ENCODE data around the gene EMILIN2. TPM values are rescaled to one million over a fixed set of nuclear protein-coding genes. Genes with fewer than 3 reads are reported as not detected.

EMILIN2 gene
- polyA plus RNA-seq, 1 experiment = 7.6 TPM

DNA sequence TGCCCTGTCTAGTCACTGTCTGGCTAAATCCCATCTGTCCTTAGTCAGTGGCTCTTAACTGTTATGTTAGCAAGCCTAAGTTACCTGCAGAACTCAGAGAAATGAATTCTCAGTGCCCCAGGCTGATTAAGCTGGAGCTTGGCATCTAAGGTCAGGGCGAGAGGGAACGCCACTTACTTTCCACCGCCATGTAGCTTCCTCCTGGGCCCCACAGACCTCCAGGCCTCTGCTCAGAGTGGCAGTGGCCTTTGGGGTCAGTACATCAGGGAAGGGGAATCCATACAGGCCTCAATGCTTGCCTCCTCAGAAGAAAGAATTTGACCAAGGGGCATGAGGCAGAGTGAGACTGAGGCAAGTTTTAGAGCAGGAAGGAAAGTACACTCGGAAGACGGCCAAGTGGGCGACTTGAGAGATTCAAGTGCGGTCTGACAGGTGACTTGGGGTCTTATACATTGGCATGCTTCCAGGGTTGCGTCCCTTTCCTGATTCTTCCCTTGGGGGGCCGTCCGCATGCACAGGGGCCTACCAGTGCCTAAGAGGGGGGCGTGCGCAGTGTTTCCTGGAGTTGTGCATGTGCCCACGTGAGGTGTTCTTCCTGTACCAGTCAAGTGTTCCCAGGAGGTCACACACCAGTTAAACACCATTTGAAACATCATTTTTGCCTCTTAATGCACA lies 64.1 kb downstream of the EMILIN2 start:
- CTCF ChIA-PET = no interaction called here

DNA sequence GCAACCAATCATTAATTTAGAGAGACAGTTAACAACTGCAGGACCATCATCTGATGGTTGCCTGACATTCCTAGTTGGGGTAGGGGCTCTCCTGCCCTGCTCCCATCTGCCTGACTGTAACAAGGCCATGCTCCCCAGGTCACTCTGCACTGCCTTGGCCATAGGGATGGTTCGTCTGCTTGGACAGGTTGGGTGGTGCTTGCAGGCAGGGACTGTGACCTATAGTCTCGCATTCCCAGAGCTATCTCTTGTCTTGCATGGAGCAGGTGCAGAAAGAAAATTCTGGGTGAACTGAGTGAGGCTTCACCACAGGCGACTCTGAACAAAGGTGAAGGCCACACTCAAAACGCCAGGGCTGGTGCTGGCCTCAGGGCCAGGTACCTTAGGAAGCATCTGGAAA lies 64.7 kb downstream of the EMILIN2 start:
- H3K4me3 ChIP-seq (ENCODE audit: low read depth, low read length) = no peak overlapping the region
- DNase-seq (ENCODE audit: low read depth) = no peak
- no peaks in the 10 kb centered on the region for H3K27me3 ChIP-seq (ENCODE audit: control insufficient read depth, insufficient read depth, low read length)
- ChIA-PET CTCF (no interaction called here), POLR2A (no interaction called here)
- H3K36me3 ChIP-seq (ENCODE audit: control insufficient read depth, insufficient read depth, low read length) = peaks cover 23% of the 10 kb centered on the region
- TF ChIP-seq, protein P1, sequence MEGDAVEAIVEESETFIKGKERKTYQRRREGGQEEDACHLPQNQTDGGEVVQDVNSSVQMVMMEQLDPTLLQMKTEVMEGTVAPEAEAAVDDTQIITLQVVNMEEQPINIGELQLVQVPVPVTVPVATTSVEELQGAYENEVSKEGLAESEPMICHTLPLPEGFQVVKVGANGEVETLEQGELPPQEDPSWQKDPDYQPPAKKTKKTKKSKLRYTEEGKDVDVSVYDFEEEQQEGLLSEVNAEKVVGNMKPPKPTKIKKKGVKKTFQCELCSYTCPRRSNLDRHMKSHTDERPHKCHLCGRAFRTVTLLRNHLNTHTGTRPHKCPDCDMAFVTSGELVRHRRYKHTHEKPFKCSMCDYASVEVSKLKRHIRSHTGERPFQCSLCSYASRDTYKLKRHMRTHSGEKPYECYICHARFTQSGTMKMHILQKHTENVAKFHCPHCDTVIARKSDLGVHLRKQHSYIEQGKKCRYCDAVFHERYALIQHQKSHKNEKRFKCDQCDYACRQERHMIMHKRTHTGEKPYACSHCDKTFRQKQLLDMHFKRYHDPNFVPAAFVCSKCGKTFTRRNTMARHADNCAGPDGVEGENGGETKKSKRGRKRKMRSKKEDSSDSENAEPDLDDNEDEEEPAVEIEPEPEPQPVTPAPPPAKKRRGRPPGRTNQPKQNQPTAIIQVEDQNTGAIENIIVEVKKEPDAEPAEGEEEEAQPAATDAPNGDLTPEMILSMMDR (IDR thresholded peaks at IDR 0.05; ENCODE audit: insufficient read depth, low read depth, low read length) = no peak

More for the DNA sequence above, 64.1 kb downstream of the EMILIN2 start:
- H3K27me3 ChIP-seq (ENCODE audit: control insufficient read depth, insufficient read depth, low read length) = no peaks in the 10 kb centered on the region
- POLR2A ChIA-PET = no interaction called here
- no peak for DNase-seq (ENCODE audit: low read depth)
- H3K36me3 ChIP-seq (ENCODE audit: control insufficient read depth, insufficient read depth, low read length) = peaks cover 23% of the 10 kb centered on the region
- TF ChIP-seq, protein P1 (IDR thresholded peaks at IDR 0.05; ENCODE audit: insufficient read depth, low read depth, low read length) = no peak
- no peak overlapping the region for H3K4me3 ChIP-seq (ENCODE audit: low read depth, low read length)

DNA sequence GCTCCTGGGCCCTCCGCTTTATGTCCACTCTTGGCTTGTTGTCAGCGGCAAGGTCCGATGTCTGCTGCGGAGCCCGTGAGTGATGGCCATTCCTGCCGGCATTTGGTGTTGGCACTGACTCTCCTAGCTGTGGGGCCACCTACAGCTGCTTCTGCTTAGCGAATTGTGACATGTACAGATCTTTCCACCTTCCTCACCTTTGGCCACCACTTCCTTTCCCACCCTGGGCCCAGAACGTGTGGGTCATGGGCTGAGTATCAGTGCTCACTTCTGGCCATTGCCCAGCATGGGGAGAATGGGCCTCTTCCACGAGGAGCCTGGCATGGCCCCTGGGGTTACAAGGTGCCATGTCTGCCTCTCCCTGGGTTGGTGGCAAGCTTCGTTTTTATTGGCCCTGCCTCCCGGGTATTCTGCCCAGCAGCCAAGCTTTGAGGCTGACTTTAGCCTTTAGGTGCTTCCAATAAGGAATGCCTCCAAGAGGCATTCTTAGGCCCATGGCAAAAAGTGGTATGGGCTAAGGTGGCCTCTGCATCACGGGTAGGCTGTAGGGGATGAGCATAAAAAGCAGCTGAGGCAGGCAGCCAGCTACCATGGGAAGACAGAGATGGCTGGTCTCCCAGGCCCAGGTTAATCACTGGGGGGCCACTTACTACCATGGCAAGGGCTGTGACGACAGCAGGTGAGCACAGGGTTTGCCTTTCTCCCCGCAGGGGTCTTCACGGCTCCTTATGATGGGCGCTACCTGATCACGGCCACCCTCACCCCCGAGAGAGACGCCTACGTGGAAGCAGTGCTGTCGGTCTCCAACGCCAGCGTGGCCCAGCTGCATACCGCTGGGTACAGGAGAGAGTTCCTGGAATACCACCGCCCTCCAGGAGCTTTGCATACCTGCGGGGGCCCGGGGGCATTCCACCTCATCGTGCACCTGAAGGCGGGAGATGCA lies 65.8 kb downstream of the EMILIN2 start:
- ChIA-PET POLR2A (no interaction called here), CTCF (no interaction called here)
- DNase-seq (ENCODE audit: low read depth) = no peak
- H3K27me3 ChIP-seq (ENCODE audit: control insufficient read depth, insufficient read depth, low read length) = no peaks in the 10 kb centered on the region
- TF ChIP-seq, protein P1 (IDR thresholded peaks at IDR 0.05; ENCODE audit: insufficient read depth, low read depth, low read length) = no peak
- H3K4me3 ChIP-seq (ENCODE audit: low read depth, low read length) = no peak overlapping the region
- peaks cover 23% of the 10 kb centered on the region for H3K36me3 ChIP-seq (ENCODE audit: control insufficient read depth, insufficient read depth, low read length)

- CTCF ChIA-PET = interaction anchor here (0.8 to 2.2 kb wide), 2 partner anchors 15 to 333 kb away, joined by 3 to 5 read pairs; no protein-coding TSS in a partner anchor
- H3K4me3 ChIP-seq (ENCODE audit: low read depth, low read length) = no peak overlapping the region
- no peaks in the 10 kb centered on the region for H3K27me3 ChIP-seq (ENCODE audit: control insufficient read depth, insufficient read depth, low read length)
- TF ChIP-seq, protein P1 (IDR thresholded peaks at IDR 0.05; ENCODE audit: insufficient read depth, low read depth, low read length) = no peak
- DNase-seq (ENCODE audit: low read depth) = no peak
- POLR2A ChIA-PET = no interaction called here
- H3K36me3 ChIP-seq (ENCODE audit: control insufficient read depth, insufficient read depth, low read length) = peaks cover 23% of the 10 kb centered on the region
These were observed 66.7 kb downstream of the EMILIN2 start for GRCh38 chr18:2913398-2914005.

Data from BJ (cell line).